Gastroesophageal sphincter (tissue), 3 donors: ENCODE data around the gene KCNIP3.

ENCODE experiments used
- EP300 ChIP-seq: sonication (generic); formaldehyde crosslinking; IDR thresholded peaks from one replicate; pipeline ENCODE4 v1.6.1; 2017; ENCODE audit warnings: antibody characterized with exemption, mild to moderate bottlenecking
- POLR2A ChIP-seq, 2 donors: fragments of 450-650 bp; IDR thresholded peaks; one replicate each; pipeline ENCODE4 v1.6.1; 2017; ENCODE audit warnings: antibody characterized with exemption in 2 of 2, mild to moderate bottlenecking in 2 of 2, moderate library complexity in 1 of 2
- POLR2AphosphoS5 ChIP-seq: sonication (generic); formaldehyde crosslinking; IDR thresholded peaks from one replicate; pipeline ENCODE4 v1.6.1; 2017; ENCODE audit warnings: antibody characterized with exemption
- TF ChIP-seq, protein P1 (sequence below), 4 experiments: fragments of 200-600 bp in 2 of 4; fragments of 450-650 bp in 2 of 4; sonication (generic) in 1 of 4; IDR thresholded peaks; one replicate each; pipeline ENCODE4 v1.5.1; 2017 to 2019; ENCODE audit warnings: antibody characterized with exemption in 4 of 4, mild to moderate bottlenecking in 2 of 4, moderate library complexity in 2 of 4

DNA sequence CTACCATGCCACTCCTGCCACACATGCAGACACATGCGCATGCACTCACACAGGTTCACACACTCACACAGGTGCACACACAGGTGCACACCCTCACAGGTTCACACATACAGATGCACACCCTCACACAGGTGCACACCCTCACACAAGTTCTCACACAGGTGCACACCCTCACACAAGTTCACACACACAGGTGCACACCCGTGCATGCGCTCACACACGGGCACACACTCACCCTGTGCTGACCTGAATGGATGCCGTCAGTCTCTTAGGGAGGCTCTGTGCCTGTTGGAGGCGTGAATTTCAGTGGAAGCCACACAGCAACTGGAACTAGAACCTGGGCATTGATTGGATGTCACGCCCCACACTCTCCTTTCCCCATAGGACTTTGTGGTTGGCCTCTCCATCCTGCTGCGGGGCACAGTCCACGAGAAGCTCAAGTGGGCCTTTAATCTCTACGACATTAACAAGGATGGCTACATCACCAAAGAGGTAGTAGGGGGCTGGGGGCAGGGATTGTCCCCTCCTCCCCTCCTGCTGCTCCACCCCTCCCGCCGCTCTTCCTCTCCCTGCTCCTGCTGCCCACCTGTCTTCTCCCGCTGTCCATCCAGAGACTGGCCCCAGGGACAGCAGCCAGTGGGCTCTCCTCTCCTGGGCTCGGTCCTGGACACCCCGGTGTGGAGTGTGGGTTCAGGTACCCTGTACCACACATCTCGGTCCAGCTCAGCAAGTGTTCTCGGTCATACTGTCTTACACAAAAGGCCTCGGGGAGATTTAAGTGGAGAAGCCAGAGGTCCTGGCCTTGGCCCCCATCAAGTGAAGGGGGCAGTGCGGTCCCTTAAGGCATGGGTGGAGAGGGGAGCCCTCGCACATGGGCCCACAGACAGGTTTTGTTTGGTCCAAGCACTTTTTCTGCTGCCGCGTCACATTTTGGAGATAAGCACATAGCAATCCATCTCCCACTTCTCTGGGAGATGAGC lies 84.4 kb downstream of the KCNIP3 start:
- TF ChIP-seq, protein P1, sequence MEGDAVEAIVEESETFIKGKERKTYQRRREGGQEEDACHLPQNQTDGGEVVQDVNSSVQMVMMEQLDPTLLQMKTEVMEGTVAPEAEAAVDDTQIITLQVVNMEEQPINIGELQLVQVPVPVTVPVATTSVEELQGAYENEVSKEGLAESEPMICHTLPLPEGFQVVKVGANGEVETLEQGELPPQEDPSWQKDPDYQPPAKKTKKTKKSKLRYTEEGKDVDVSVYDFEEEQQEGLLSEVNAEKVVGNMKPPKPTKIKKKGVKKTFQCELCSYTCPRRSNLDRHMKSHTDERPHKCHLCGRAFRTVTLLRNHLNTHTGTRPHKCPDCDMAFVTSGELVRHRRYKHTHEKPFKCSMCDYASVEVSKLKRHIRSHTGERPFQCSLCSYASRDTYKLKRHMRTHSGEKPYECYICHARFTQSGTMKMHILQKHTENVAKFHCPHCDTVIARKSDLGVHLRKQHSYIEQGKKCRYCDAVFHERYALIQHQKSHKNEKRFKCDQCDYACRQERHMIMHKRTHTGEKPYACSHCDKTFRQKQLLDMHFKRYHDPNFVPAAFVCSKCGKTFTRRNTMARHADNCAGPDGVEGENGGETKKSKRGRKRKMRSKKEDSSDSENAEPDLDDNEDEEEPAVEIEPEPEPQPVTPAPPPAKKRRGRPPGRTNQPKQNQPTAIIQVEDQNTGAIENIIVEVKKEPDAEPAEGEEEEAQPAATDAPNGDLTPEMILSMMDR (IDR thresholded peaks at IDR 0.05): no peak
- TF ChIP-seq POLR2A (IDR thresholded peaks at IDR 0.05) (no peak), POLR2AphosphoS5 (no peak), EP300 (no peak)
